HepG2 (cell line): Measurements from ENCODE around the gene DCHS2. TPM values are rescaled to one million over a fixed set of nuclear protein-coding genes. Genes with fewer than 3 reads are reported as not detected.
A peak's percentile ranks its signal among the peaks of the same experiment; 100 is the strongest.

Source experiments
- BHLHE40 ChIP-seq: IDR thresholded peaks from 2 replicates; pipeline ENCODE4 v1.6.1; 2011; ENCODE audit warnings: low read length, improper control_type of control experiment
- CHCHD3 ChIP-seq: sonication (generic); formaldehyde crosslinking; IDR thresholded peaks from 2 replicates; pipeline ENCODE4 v1.8.0; 2022; ENCODE audit warnings: mild to moderate bottlenecking, missing genetic modification reagents, moderate library complexity
- CREB3 ChIP-seq: sonication (generic); formaldehyde crosslinking; IDR thresholded peaks from 2 replicates; pipeline ENCODE4 v1.5.0; 2020; ENCODE audit warnings: missing genetic modification reagents
- CREM ChIP-seq, 2 experiments: sonication (generic) in 1 of 2; formaldehyde crosslinking in 1 of 2; IDR thresholded peaks; 2 replicates each; pipeline versions ENCODE4 v1.4.0 to v1.6.1; 2016 to 2020; ENCODE audit warnings: antibody characterized with exemption in 1 of 2, mild to moderate bottlenecking in 1 of 2, missing genetic modification reagents in 1 of 2
- FIP1L1 ChIP-seq: fragments of 200-400 bp; formaldehyde crosslinking; IDR thresholded peaks from 2 replicates; pipeline ENCODE4 v1.6.1; 2018; ENCODE audit warnings: low read depth, mild to moderate bottlenecking, low read length, moderate library complexity, borderline replicate concordance; ENCODE audit not compliant: insufficient read depth
- GFI1 ChIP-seq: sonication (generic); formaldehyde crosslinking; IDR thresholded peaks from 2 replicates; pipeline ENCODE4 v1.5.0; 2020; ENCODE audit warnings: missing genetic modification reagents, mild to moderate bottlenecking, borderline replicate concordance
- HDAC2 ChIP-seq: sonication (generic); formaldehyde crosslinking; IDR thresholded peaks from 2 replicates; pipeline ENCODE4 v1.4.0; 2020; ENCODE audit warnings: missing genetic modification reagents
- LCORL ChIP-seq, 2 experiments: fragments of 450-650 bp in 1 of 2; sonication (generic) in 1 of 2; formaldehyde crosslinking in 1 of 2; IDR thresholded peaks; 2 replicates each; pipeline versions ENCODE4 v1.5.0 to v1.6.1; 2017 to 2020; ENCODE audit warnings: antibody characterized with exemption in 1 of 2, missing genetic modification reagents in 1 of 2
- MIXL1 ChIP-seq: IDR thresholded peaks from 2 replicates; pipeline ENCODE4 v1.6.1; 2016
- PAWR ChIP-seq: sonication (generic); formaldehyde crosslinking; IDR thresholded peaks from 2 replicates; pipeline ENCODE4 v1.4.0; 2020; ENCODE audit warnings: missing genetic modification reagents, mild to moderate bottlenecking, borderline replicate concordance
- PHF20 ChIP-seq: sonication (generic); formaldehyde crosslinking; IDR thresholded peaks from 2 replicates; pipeline ENCODE4 v1.5.0; 2020; ENCODE audit warnings: mild to moderate bottlenecking, missing genetic modification reagents
- PHF8 ChIP-seq: sonication (generic); formaldehyde crosslinking; IDR thresholded peaks from 2 replicates; pipeline ENCODE4 v1.5.0; 2020; ENCODE audit warnings: missing genetic modification reagents
- SKIL ChIP-seq: sonication (generic); formaldehyde crosslinking; IDR thresholded peaks from 2 replicates; pipeline ENCODE4 v1.8.0; 2022; ENCODE audit warnings: missing genetic modification reagents, mild to moderate bottlenecking, moderate library complexity, borderline replicate concordance
- SMARCE1 ChIP-seq: fragments of 450-650 bp; IDR thresholded peaks from 2 replicates; pipeline ENCODE4 v1.6.1; 2017; ENCODE audit warnings: borderline replicate concordance
- SNAPC2 ChIP-seq: sonication (generic); formaldehyde crosslinking; IDR thresholded peaks from 2 replicates; pipeline ENCODE4 v1.8.1; 2022; ENCODE audit warnings: mild to moderate bottlenecking, missing genetic modification reagents
- SOX13 ChIP-seq, 3 experiments: fragments of 450-650 bp in 1 of 3; sonication (generic) in 1 of 3; formaldehyde crosslinking in 1 of 3; IDR thresholded peaks in 2 of 3; conservative IDR thresholded peaks in 1 of 3; 2 replicates each; pipeline versions ENCODE4 v1.5.0 to v1.6.1; 2016 to 2020; ENCODE audit warnings: antibody characterized with exemption in 1 of 3, mild to moderate bottlenecking in 1 of 3, missing compliant biosample characterization in 1 of 3, missing genetic modification reagents in 1 of 3, moderate library complexity in 1 of 3
- XBP1 ChIP-seq: sonication (generic); formaldehyde crosslinking; IDR thresholded peaks from 2 replicates; pipeline ENCODE4 v1.5.0; 2020; ENCODE audit warnings: missing genetic modification reagents
- ZBTB20 ChIP-seq: sonication (generic); formaldehyde crosslinking; IDR thresholded peaks from 2 replicates; pipeline ENCODE4 v1.8.1; 2023; ENCODE audit warnings: missing genetic modification reagents, low read depth, mild to moderate bottlenecking, borderline replicate concordance
- ZNF234 ChIP-seq: sonication (generic); formaldehyde crosslinking; conservative IDR thresholded peaks from 2 replicates; pipeline ENCODE4 v1.5.1; 2020; ENCODE audit warnings: mild to moderate bottlenecking, missing genetic modification reagents
- ZNF292 ChIP-seq: sonication (generic); formaldehyde crosslinking; IDR thresholded peaks from 2 replicates; pipeline ENCODE4 v1.8.1; 2022; ENCODE audit warnings: mild to moderate bottlenecking, low read depth, missing genetic modification reagents, borderline replicate concordance
- ZNF441 ChIP-seq: sonication (generic); formaldehyde crosslinking; IDR thresholded peaks from 2 replicates; pipeline ENCODE4 v1.7.0; 2021; ENCODE audit warnings: missing genetic modification reagents, borderline replicate concordance
- ZNF703 ChIP-seq: sonication (generic); formaldehyde crosslinking; IDR thresholded peaks from 2 replicates; pipeline ENCODE4 v1.5.1; 2020; ENCODE audit warnings: missing genetic modification reagents, mild to moderate bottlenecking, moderate library complexity, borderline replicate concordance
- ZNF772 ChIP-seq: sonication (generic); formaldehyde crosslinking; IDR thresholded peaks from 2 replicates; pipeline ENCODE4 v1.5.0; 2020; ENCODE audit warnings: mild to moderate bottlenecking, missing genetic modification reagents
- polyA plus RNA-seq, 8 experiments: library from polyadenylated mRNA; depleted of rRNA in 3 of 8; stranded (reverse) in 7 of 8; unstranded in 1 of 8; fragments of >200 nt; fragmentation: Illumina TruSeq in 4 of 8; extraction: Trizol in 4 of 8; gene quantifications; 2 replicates each; pipeline versions ENCODE4 v1.2.1 to v1.2.3, GENCODE V29; 2011 to 2016; ENCODE audit warnings: low read depth in 4 of 8, missing spikeins in 1 of 8, mixed read lengths in 1 of 8; ENCODE audit not compliant: insufficient read depth in 1 of 8
- total RNA-seq, 5 experiments: library from RNA; depleted of rRNA; stranded (reverse); fragments of >200 nt; fragmentation: Illumina TruSeq; extraction: Trizol; gene quantifications; 2 replicates each; pipeline ENCODE4 v1.2.3, GENCODE V29; 2016; ENCODE audit warnings: low read depth in 1 of 5

Gene DCHS2
- total and polyA plus RNA-seq, 2 of the 13 experiments (the other 11 are each of a cell fraction or from before 2014, with no cell fraction given): 0.03 TPM; not detected in 1

GRCh38 chr4:154491341-154492271 lies at the start of gene DCHS2 (continued):
- TF ChIP-seq ZNF292 (CRISPR knock-in tag) (peak; percentile 80; the same call in 1 of the 2 replicates), PHF8 (no peak), ZBTB20 (CRISPR knock-in tag) (no peak), ZNF772 (peak; percentile 40; the same call in 1 of the 2 replicates), PHF20 (0 out of 2 replicates have a peak, but pooled peaks have one; percentile 18), SKIL (CRISPR knock-in tag) (peak; percentile 73; the same call in 1 of the 2 replicates), CREB3 (CRISPR knock-in tag) (no peak), HDAC2 (CRISPR knock-in tag) (peak; percentile 57; the same call in 1 of the 2 replicates), SMARCE1 (no peak), LCORL (IDR thresholded peaks at IDR 0.05) (peak; percentile 62; the same call in 1 of the 2 replicates), LCORL (CRISPR knock-in tag; IDR thresholded peaks at IDR 0.05) (peak; percentile 71; the same call in 1 of the 2 replicates), ZNF234 (CRISPR knock-in tag) (no peak), SNAPC2 (CRISPR knock-in tag) (peak; percentile 19; the same call in 1 of the 2 replicates), MIXL1 (CRISPR knock-in tag) (no peak), ZNF441 (CRISPR knock-in tag) (peak; percentile 91; the same call in 1 of the 2 replicates), CREM (IDR thresholded peaks at IDR 0.05) (no peak), CREM (CRISPR knock-in tag; IDR thresholded peaks at IDR 0.05) (no peak), GFI1 (no peak), PAWR (CRISPR knock-in tag) (no peak), BHLHE40 (peak; percentile 25; the same call in 1 of the 2 replicates), ZNF703 (CRISPR knock-in tag) (no peak), SOX13 (IDR thresholded peaks at IDR 0.05) (no peak), SOX13 (CRISPR knock-in tag; conservative IDR thresholded peaks at IDR 0.05 in 1 of 2, IDR thresholded peaks at IDR 0.05 in 1 of 2) (no peak), FIP1L1 (no peak), CHCHD3 (CRISPR knock-in tag) (no peak), XBP1 (CRISPR knock-in tag) (no peak)
